HG03196 (cell line): ENCODE measurements around the gene NUP93.
"Not testable (repeated sequence)": the region's sequence is repeated elsewhere in the genome, so short reads cannot be mapped to it uniquely, and the experiment has no call there.

Experiments
- ATAC-seq: cut with Tn5 transposase; IDR thresholded peaks from one replicate; pipeline ENCODE4 v1.9.1; 2021; ENCODE audit not compliant: unreplicated experiment

The NUP93 gene

GRCh38 chr16:56865394-56866062, 135.6 kb downstream of the NUP93 start:
- no peak for ATAC-seq

GRCh38 chr16:56866955-56867830, 137.3 kb downstream of the NUP93 start:
- ATAC-seq = no peak

GRCh38 chr16:56868175-56868574, 138.2 kb downstream of the NUP93 start:
- no peak for ATAC-seq

- not testable (repeated sequence) for ATAC-seq
These were observed 138.8 kb downstream of the NUP93 start for GRCh38 chr16:56868766-56869165.

GRCh38 chr16:56869513-56870275, 139.8 kb downstream of the NUP93 start:
- ATAC-seq = no peak

- no peak for ATAC-seq
These were observed 140.5 kb downstream of the NUP93 start for GRCh38 chr16:56870276-56870888.

- no peak for ATAC-seq
These were observed 141.3 kb downstream of the NUP93 start for GRCh38 chr16:56871172-56871593.

- no peak for ATAC-seq
These were observed 143.0 kb downstream of the NUP93 start for GRCh38 chr16:56872863-56873391.

GRCh38 chr16:56874800-56875199, 144.9 kb downstream of the NUP93 start:
- ATAC-seq = no peak

GRCh38 chr16:56876048-56876447, 146.1 kb downstream of the NUP93 start:
- no peak for ATAC-seq

GRCh38 chr16:56877486-56878182, 147.7 kb downstream of the NUP93 start:
- ATAC-seq = no peak

- ATAC-seq = no peak
These were observed 148.4 kb downstream of the NUP93 start for GRCh38 chr16:56878282-56878854.

- no peak for ATAC-seq
These were observed 149.3 kb downstream of the NUP93 start for GRCh38 chr16:56879276-56879675.

GRCh38 chr16:56880176-56880575, 150.2 kb downstream of the NUP93 start:
- no peak for ATAC-seq

- no peak for ATAC-seq
These were observed 150.8 kb downstream of the NUP93 start for GRCh38 chr16:56880685-56881084.

- ATAC-seq = no peak
These were observed 152.3 kb downstream of the NUP93 start for GRCh38 chr16:56882077-56882800.

GRCh38 chr16:56883586-56883985, 153.7 kb downstream of the NUP93 start:
- ATAC-seq = no peak

- no peak for ATAC-seq
These were observed 154.2 kb downstream of the NUP93 start for GRCh38 chr16:56884026-56884582.

- not testable (repeated sequence) for ATAC-seq
These were observed 155.0 kb downstream of the NUP93 start for GRCh38 chr16:56884929-56885328.
